PFSK-1 (cell line): ENCODE measurements around the gene SPZ1.

ENCODE experiments used
- FOXP2 ChIP-seq: optimal IDR thresholded peaks from 2 replicates; pipeline ENCODE3; 2011; ENCODE audit warnings: borderline replicate concordance, control low read depth, inconsistent platforms; ENCODE audit not compliant: insufficient read depth; ENCODE audit errors: extremely low read length, extremely low read depth
- POLR2AphosphoS5 ChIP-seq: IDR thresholded peaks from 2 replicates; pipeline ENCODE4 v1.6.1; 2012; ENCODE audit warnings: low read depth, mild to moderate bottlenecking, control low read depth, low read length, moderate library complexity
- REST ChIP-seq, 2 experiments: IDR thresholded peaks; 2 replicates each; pipeline versions ENCODE4 v1.6.1 to v1.8.0; 2011 to 2012; ENCODE audit warnings: low read depth in 2 of 2, low read length in 2 of 2, control low read depth in 1 of 2, inconsistent platforms in 1 of 2, mild to moderate bottlenecking in 1 of 2, moderate library complexity in 1 of 2; ENCODE audit not compliant: insufficient read depth in 1 of 2
- SIN3A ChIP-seq: IDR thresholded peaks from 2 replicates; pipeline ENCODE4 v1.6.1; 2012; ENCODE audit warnings: mild to moderate bottlenecking, low read length, moderate library complexity, borderline replicate concordance; ENCODE audit not compliant: insufficient read depth
- TAF1 ChIP-seq: IDR thresholded peaks from 2 replicates; pipeline ENCODE4 v1.6.1; 2012; ENCODE audit warnings: low read length, control low read depth, borderline replicate concordance; ENCODE audit not compliant: insufficient read depth

DNA sequence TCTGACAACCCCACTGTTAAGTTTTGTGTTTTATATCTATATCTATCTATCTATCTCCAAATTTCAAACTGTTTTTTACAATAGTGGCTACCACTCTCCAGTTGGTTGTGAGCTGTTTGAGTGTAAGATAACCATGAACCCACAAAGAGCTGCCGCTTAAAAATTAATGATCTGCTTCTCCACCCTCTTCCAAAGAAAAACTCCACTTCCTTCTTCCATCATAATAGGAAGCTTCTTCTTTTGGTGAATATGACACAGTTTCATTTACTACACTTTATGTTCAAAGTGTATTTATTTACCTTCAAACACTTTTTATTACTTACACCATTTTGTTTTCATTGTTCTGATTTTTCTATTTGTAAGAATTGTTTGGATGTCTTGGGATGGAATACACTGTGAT, 37.9 kb downstream of the SPZ1 start:
- TF ChIP-seq SIN3A (no peak), POLR2AphosphoS5 (no peak), REST (IDR thresholded peaks at IDR 0.05; ENCODE audit: insufficient read depth in 1 of 2, low read depth in 2 of 2, low read length in 2 of 2) (no peak), TAF1 (no peak), FOXP2 (no peak)
